H1 (cell line): ENCODE measurements around the gene YBX2.

ENCODE experiments used
- BCL11A ChIP-seq, 2 experiments: IDR thresholded peaks; one replicate each; pipeline ENCODE4 v1.6.1; 2011; ENCODE audit warnings: low read depth in 2 of 2, low read length in 2 of 2, mild to moderate bottlenecking in 2 of 2
- CBX8 ChIP-seq: fragments of 300-800, 300-1000 bp; sonication (generic); IDR thresholded peaks from 2 replicates; pipeline ENCODE4 v1.7.1; 2016; ENCODE audit warnings: low read depth, low read length, borderline replicate concordance
- CTCF ChIP-seq, 3 experiments: IDR thresholded peaks; 1 replicate in 2 of 3; 2 replicates in 1 of 3; pipeline versions ENCODE4 v1.5.1 to v1.6.1; 2011; ENCODE audit warnings: low read length in 3 of 3, mild to moderate bottlenecking in 3 of 3, inconsistent platforms in 2 of 3, low read depth in 1 of 3, moderate library complexity in 1 of 3; ENCODE audit not compliant: insufficient read depth in 1 of 3; ENCODE audit errors: control extremely low read depth in 1 of 3
- EZH2 ChIP-seq: fragments of 200-600 bp; sonication (generic); IDR thresholded peaks from 2 replicates; pipeline ENCODE4 v1.7.1; 2012; ENCODE audit warnings: low read depth, mild to moderate bottlenecking, moderate library complexity, low read length, inconsistent platforms; ENCODE audit not compliant: severe bottlenecking
- HDAC2 ChIP-seq, 2 experiments: fragments of 300-600 bp in 1 of 2; sonication (generic) in 1 of 2; IDR thresholded peaks; 2 replicates each; pipeline ENCODE4 v1.6.1; 2011 to 2012; ENCODE audit warnings: low read depth in 2 of 2, low read length in 2 of 2, mild to moderate bottlenecking in 2 of 2, moderate library complexity in 2 of 2, borderline replicate concordance in 1 of 2, inconsistent platforms in 1 of 2
- MAX ChIP-seq: IDR thresholded peaks from 2 replicates; pipeline ENCODE4 v1.6.1; 2012; ENCODE audit warnings: inconsistent platforms
- POLR2A ChIP-seq, 2 experiments: IDR thresholded peaks; 1 replicate in 1 of 2; 2 replicates in 1 of 2; pipeline ENCODE4 v1.6.1; 2011; ENCODE audit warnings: low read depth in 2 of 2, low read length in 2 of 2, mild to moderate bottlenecking in 2 of 2; ENCODE audit errors: control extremely low read depth in 1 of 2
- POLR2AphosphoS5 ChIP-seq: IDR thresholded peaks from 2 replicates; pipeline ENCODE4 v1.6.1; 2011; ENCODE audit warnings: low read depth, low read length
- TF ChIP-seq, protein P1 (sequence below): IDR thresholded peaks from 2 replicates; pipeline ENCODE4 v1.6.1; 2012; ENCODE audit warnings: inconsistent platforms

DNA sequence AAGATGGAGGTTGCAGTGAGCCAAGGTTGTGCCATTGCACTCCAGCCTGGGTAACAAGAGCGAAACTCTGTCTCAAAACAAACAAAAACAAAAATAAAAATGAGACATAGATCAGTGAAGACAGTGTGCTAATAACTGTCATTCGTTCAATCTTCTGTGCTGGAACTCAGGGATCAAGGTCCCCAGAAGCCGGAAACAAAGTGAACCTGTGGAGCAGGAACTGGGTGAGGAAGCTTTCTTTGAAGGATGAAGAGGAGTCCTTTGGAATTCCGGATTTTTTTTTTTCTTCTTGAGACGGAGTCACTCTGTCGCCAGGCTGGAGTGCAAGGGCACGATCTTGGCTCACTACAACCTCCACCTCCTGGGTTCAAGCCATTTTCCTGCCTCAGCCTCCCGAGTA, 15.0 kb downstream of the YBX2 start:
- TF ChIP-seq BCL11A (IDR thresholded peaks at IDR 0.05; ENCODE audit: low read depth in 2 of 2, low read length in 2 of 2) (no peak), MAX (no peak), CTCF (IDR thresholded peaks at IDR 0.05; ENCODE audit: control extremely low read depth in 1 of 3, insufficient read depth in 1 of 3, low read depth in 1 of 3, low read length in 3 of 3) (no peak), EZH2 (no peak), POLR2A (IDR thresholded peaks at IDR 0.05; ENCODE audit: control extremely low read depth in 1 of 2, low read depth in 2 of 2, low read length in 2 of 2) (no peak), CBX8 (no peak), HDAC2 (IDR thresholded peaks at IDR 0.05; ENCODE audit: borderline replicate concordance in 1 of 2, low read depth in 2 of 2, low read length in 2 of 2) (no peak), POLR2AphosphoS5 (no peak)
- TF ChIP-seq, protein P1, sequence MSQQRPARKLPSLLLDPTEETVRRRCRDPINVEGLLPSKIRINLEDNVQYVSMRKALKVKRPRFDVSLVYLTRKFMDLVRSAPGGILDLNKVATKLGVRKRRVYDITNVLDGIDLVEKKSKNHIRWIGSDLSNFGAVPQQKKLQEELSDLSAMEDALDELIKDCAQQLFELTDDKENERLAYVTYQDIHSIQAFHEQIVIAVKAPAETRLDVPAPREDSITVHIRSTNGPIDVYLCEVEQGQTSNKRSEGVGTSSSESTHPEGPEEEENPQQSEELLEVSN: no peak
